ENCODE results near the gene CAPZB. TPM values are rescaled to one million over a fixed set of nuclear protein-coding genes. Genes with fewer than 3 reads are reported as not detected.
A peak's percentile ranks its signal among the peaks of the same experiment; 100 is the strongest.
"Not testable (repeated sequence)": the region's sequence is repeated elsewhere in the genome, so short reads cannot be mapped to it uniquely, and the experiment has no call there.

The CAPZB gene
- total and polyA plus RNA-seq, 10 donors = 139 to 386 (median 277) TPM

DNA sequence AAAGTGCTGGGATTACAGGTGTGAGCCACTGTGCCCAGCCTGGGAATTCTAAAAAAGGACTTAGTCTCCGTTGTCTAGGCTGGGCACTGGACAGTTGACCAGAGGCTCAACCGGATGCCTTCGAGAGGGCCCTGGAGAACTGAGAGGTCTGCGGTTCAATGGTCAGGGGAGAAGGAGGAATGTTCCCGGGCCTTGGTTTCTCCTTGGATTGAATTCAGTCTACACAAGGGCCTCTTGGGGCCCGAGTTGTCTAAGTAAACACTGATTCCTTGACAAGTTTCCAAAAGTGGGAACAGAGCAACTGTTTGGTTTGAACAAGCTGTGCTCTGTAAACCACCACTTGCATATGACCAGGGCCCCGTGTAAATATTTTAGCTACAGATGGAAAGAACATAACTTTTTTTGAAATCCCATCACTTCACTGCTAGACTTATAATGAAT is 29.1 kb upstream of the CAPZB start:
- H3K4me1 ChIP-seq = peaks cover 0 to 38% (median 16%) of the 10 kb centered on the region in 6 donors
- WGBS, 5 donors = 88 to 96% (median 94%) methylated on average over 7 of the region's 7 CpGs
- no peak for DNase-seq
- TF ChIP-seq CTCF (IDR thresholded peaks at IDR 0.05 in 8 of 11, conservative IDR thresholded peaks at IDR 0.05 in 3 of 11) (no peak), POLR2AphosphoS5 (IDR thresholded peaks at IDR 0.05) (no peak), POLR2A (IDR thresholded peaks at IDR 0.05) (no peak)
- intact Hi-C loops (cut with DNase I; ENCODE audit: low total_unique reads) = no loop called here
- H3K4me3 ChIP-seq = no peak overlapping the region
- no peak overlapping the region for H3K27ac ChIP-seq
- no peaks in the 10 kb centered on the region for H3K36me3 ChIP-seq
- no peaks in the 10 kb centered on the region for H3K27me3 ChIP-seq (replicated peaks in 1 of 7)
- no peaks in the 10 kb centered on the region for H3K9me3 ChIP-seq

- H3K36me3 ChIP-seq = no peaks in the 10 kb centered on the region
- no peaks in the 10 kb centered on the region for H3K27me3 ChIP-seq (replicated peaks in 1 of 7)
- intact Hi-C loops (cut with DNase I; ENCODE audit: low total_unique reads) = no loop called here
- no peak for TF ChIP-seq POLR2AphosphoS5 (IDR thresholded peaks at IDR 0.05)
- no peak for TF ChIP-seq CTCF (IDR thresholded peaks at IDR 0.05 in 8 of 11, conservative IDR thresholded peaks at IDR 0.05 in 3 of 11)
- no peak for TF ChIP-seq POLR2A (IDR thresholded peaks at IDR 0.05)
- no peak for DNase-seq
- no peak overlapping the region for H3K27ac ChIP-seq
- H3K4me1 ChIP-seq = peaks cover 5 to 55% (median 27%) of the 10 kb centered on the region in 6 donors
- H3K4me3 ChIP-seq = no peak overlapping the region
- H3K9me3 ChIP-seq = no peaks in the 10 kb centered on the region
- WGBS, 5 donors = 34 to 68% (median 55%) methylated on average over 2 of the region's 2 CpGs
These were observed 27.2 kb upstream of the CAPZB start for GRCh38 chr1:19512545-19512944.

DNA sequence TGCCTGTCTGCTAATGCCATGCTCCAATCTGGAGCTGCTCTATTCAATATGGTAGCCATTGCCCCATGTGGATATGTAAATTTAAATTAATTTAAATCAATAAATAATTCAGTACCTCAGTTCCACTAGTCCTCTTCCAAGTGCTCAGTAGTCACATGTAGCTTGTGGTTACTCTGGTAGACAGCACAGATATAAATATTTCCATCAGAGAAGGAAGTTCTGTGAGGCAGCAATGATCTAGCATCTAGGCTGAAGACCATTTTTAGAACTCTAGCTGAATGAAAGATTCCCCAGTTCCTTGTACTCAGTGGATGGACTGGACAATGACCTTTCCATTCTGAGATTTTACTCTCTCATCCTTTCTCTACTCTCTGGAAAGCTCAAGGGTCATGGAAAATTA is 25.8 kb upstream of the CAPZB start:
- no peak for DNase-seq
- no peaks in the 10 kb centered on the region for H3K36me3 ChIP-seq
- H3K4me1 ChIP-seq = peaks cover 3 to 57% (median 30%) of the 10 kb centered on the region in 6 donors
- no peaks in the 10 kb centered on the region for H3K9me3 ChIP-seq
- no peak overlapping the region for H3K27ac ChIP-seq
- TF ChIP-seq POLR2A (IDR thresholded peaks at IDR 0.05) (no peak), CTCF (IDR thresholded peaks at IDR 0.05 in 8 of 11, conservative IDR thresholded peaks at IDR 0.05 in 3 of 11) (no peak), POLR2AphosphoS5 (IDR thresholded peaks at IDR 0.05) (no peak)
- no peaks in the 10 kb centered on the region for H3K27me3 ChIP-seq (replicated peaks in 1 of 7)
- intact Hi-C loops (cut with DNase I; ENCODE audit: low total_unique reads) = no loop called here
- no peak overlapping the region for H3K4me3 ChIP-seq

DNA sequence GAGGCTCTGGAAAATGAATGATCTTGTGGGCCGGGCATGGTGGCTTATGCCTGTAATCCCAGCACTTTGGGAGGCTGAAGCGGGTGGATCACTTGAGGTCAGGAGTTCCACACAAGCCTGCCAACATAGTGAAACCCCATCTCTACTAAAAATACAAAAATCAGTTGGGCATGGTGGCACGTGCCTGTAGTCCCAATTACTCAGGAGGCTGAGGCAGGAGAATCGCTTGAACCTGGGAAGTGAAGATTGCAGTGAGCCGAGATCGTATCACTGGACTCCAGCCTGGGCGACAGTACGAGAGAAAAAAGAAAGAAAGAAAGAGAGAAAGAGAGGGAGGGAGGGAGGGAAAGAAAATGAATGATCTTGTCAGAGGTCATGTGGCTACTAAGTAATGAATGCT is 24.3 kb upstream of the CAPZB start:
- Histone ChIP-seq H3K4me1 (peaks cover 15 to 72% (median 44%) of the 10 kb centered on the region in 6 donors), H3K27ac (peak overlapping the region in 1 of 8 donors; percentile 5)
- H3K9me3 ChIP-seq; DNase-seq; H3K36me3 ChIP-seq; H3K4me3 ChIP-seq; intact Hi-C loops (cut with DNase I; ENCODE audit: low total_unique reads); H3K27me3 ChIP-seq (replicated peaks in 1 of 7): not testable (repeated sequence)
- WGBS, 5 donors = 66 to 96% (median 93%) methylated on average over 8 of the region's 8 CpGs

GRCh38 chr1:19507516-19507915 is 22.2 kb upstream of the CAPZB start:
- no peak overlapping the region for H3K4me3 ChIP-seq
- no peaks in the 10 kb centered on the region for H3K27me3 ChIP-seq (replicated peaks in 1 of 7)
- H3K36me3 ChIP-seq = no peaks in the 10 kb centered on the region
- H3K4me1 ChIP-seq = peaks cover 15 to 80% (median 47%) of the 10 kb centered on the region in 6 donors
- intact Hi-C loops (cut with DNase I; ENCODE audit: low total_unique reads) = no loop called here
- H3K9me3 ChIP-seq = no peaks in the 10 kb centered on the region
- H3K27ac ChIP-seq = peak overlapping the region in 4 of 8 donors; percentile 7 to 80 (median 38)
- WGBS, 5 donors = 38 to 55% (median 46%) methylated on average over 4 to 5 of the region's 5 CpGs
- TF ChIP-seq CTCF (IDR thresholded peaks at IDR 0.05 in 8 of 11, conservative IDR thresholded peaks at IDR 0.05 in 3 of 11) = no peak
- TF ChIP-seq POLR2A (IDR thresholded peaks at IDR 0.05) = no peak
- TF ChIP-seq POLR2AphosphoS5 (IDR thresholded peaks at IDR 0.05) = no peak
- no peak for DNase-seq

All from spleen (tissue), 11 donors.